Epithelial cell of proximal tubule (primary cell): ENCODE results near the gene SNX32. TPM values are rescaled to one million over a fixed set of nuclear protein-coding genes. Genes with fewer than 3 reads are reported as not detected.

ENCODE experiments used
- DNase-seq: peaks from one replicate; pipeline ENCODE4 v3.0.0-alpha.2; 2011; ENCODE audit warnings: low read depth
- H3K4me3 ChIP-seq: 2 replicates; pipeline ENCODE4 v1.5.1; 2011; ENCODE audit warnings: low read depth, mild to moderate bottlenecking, low read length
- CTCF ChIP-seq: conservative IDR thresholded peaks from 2 replicates; pipeline ENCODE4 v1.5.1; 2012; ENCODE audit warnings: low read depth, mild to moderate bottlenecking, low read length
- total RNA-seq: library from RNA; depleted of rRNA; stranded (reverse); fragments of >200 nt; gene quantifications from 2 replicates; pipeline ENCODE4 v1.2.3, GENCODE V29; 2015

Gene SNX32
- total RNA-seq, 1 donor from 2014 or later = 2.1 TPM

GRCh38 chr11:65810046-65810868, 23.5 kb upstream of the SNX32 start:
- DNase-seq = no peak
- no peak for TF ChIP-seq CTCF
- no peak overlapping the region for H3K4me3 ChIP-seq

- no peak for TF ChIP-seq CTCF
- no peak overlapping the region for H3K4me3 ChIP-seq
- no peak for DNase-seq
Observed at GRCh38 chr11:65811764-65812475, 21.8 kb upstream of the SNX32 start.

GRCh38 chr11:65814131-65814985, 19.4 kb upstream of the SNX32 start:
- no peak overlapping the region for H3K4me3 ChIP-seq
- DNase-seq = no peak
- TF ChIP-seq CTCF = no peak

- DNase-seq = no peak
- no peak overlapping the region for H3K4me3 ChIP-seq
- no peak for TF ChIP-seq CTCF
Observed at GRCh38 chr11:65814986-65815565, 18.7 kb upstream of the SNX32 start.

GRCh38 chr11:65816696-65817095, 17.1 kb upstream of the SNX32 start:
- DNase-seq = no peak
- no peak for TF ChIP-seq CTCF
- no peak overlapping the region for H3K4me3 ChIP-seq

GRCh38 chr11:65817312-65817834, 16.4 kb upstream of the SNX32 start:
- TF ChIP-seq CTCF = no peak
- no peak for DNase-seq
- H3K4me3 ChIP-seq = peak overlapping the region; percentile 64
